GM12878 (cell line): ENCODE results near the gene BCAR3. TPM values are rescaled to one million over a fixed set of nuclear protein-coding genes. Genes with fewer than 3 reads are reported as not detected.

Source experiments
- ATAC-seq: fragments of 200-7000 bp; cut with Tn5 transposase; 3 replicates; pipeline ENCODE4 v1.9.1; 2020; ENCODE audit warnings: mild to moderate bottlenecking, moderate library complexity
- BruUV-seq: library from RNA; stranded (reverse); fragments of 400-500 nt; replicated peaks from 2 replicates; lab custom pipeline; 2021; lab: Mats Ljungman, UMichigan
- CTCF ChIA-PET: fragments of 300-600 bp; sonication (Branson Sonifier 250); formaldehyde crosslinking; extraction: SDS; loops from one replicate; lab custom pipeline; 2021; ENCODE audit warnings: inconsistent platforms; lab: Yijun Ruan, JAX
- POLR2A ChIA-PET: fragments of 350-600 bp; formaldehyde crosslinking; extraction: SDS; loops from one replicate; lab custom pipeline; 2021; ENCODE audit warnings: inconsistent platforms; lab: Charles Lee
- RAD21 ChIA-PET: fragments of 300-600 bp; sonication (Branson Sonifier 250); formaldehyde crosslinking; loops from one replicate; lab custom pipeline; 2023; ENCODE audit warnings: antibody characterized with exemption; ENCODE audit not compliant: unreplicated experiment; lab: Charles Lee
- SMC1A ChIA-PET: fragments of 300-600 bp; sonication (Branson Sonifier 250); formaldehyde crosslinking; loops from one replicate; lab custom pipeline; 2023; ENCODE audit not compliant: unreplicated experiment, uncharacterized antibody; lab: Charles Lee
- DNase-seq: peaks from one replicate; pipeline ENCODE4 v3.0.0-alpha.2; 2011; ENCODE audit warnings: low read depth, low spot score
- FAIRE-seq: peaks from 3 replicates; lab custom pipeline; 2011; peaks lifted over from hg19 to GRCh38; lab: Jason Lieb, UNC
- H2AFZ ChIP-seq: 2 replicates; pipeline ENCODE4 v1.6.0; 2011; ENCODE audit warnings: low read depth, low read length, control low read depth; ENCODE audit not compliant: control insufficient read depth
- H3K27ac ChIP-seq: 2 replicates; pipeline ENCODE4 v1.5.1; 2011; ENCODE audit warnings: control low read depth; ENCODE audit not compliant: control insufficient read depth, insufficient read depth
- H3K27me3 ChIP-seq, 2 experiments: replicated peaks in 1 of 2; 2 replicates each; pipeline versions ENCODE4 v1.6.0 to v1.6.1; 2011; ENCODE audit warnings: low read length in 1 of 2; ENCODE audit not compliant: control insufficient read depth in 2 of 2, insufficient read depth in 2 of 2
- H3K36me3 ChIP-seq, 2 experiments: 2 replicates each; pipeline ENCODE4 v1.5.1; 2011; ENCODE audit warnings: low read length in 1 of 2; ENCODE audit not compliant: control insufficient read depth in 2 of 2, insufficient read depth in 2 of 2
- H3K4me1 ChIP-seq: 2 replicates; pipeline ENCODE4 v1.6.1; 2011; ENCODE audit warnings: mild to moderate bottlenecking, low read length, moderate library complexity, mixed read lengths; ENCODE audit not compliant: control insufficient read depth, insufficient read depth
- H3K4me2 ChIP-seq: 2 replicates; pipeline ENCODE4 v1.6.0; 2011; ENCODE audit warnings: control low read depth; ENCODE audit not compliant: control insufficient read depth, insufficient read depth
- H3K4me3 ChIP-seq: fragments of 200-600 bp; sonication (generic); 2 replicates; pipeline ENCODE4 v1.5.1; 2016
- H3K79me2 ChIP-seq: 2 replicates; pipeline ENCODE4 v1.6.0; 2011; ENCODE audit warnings: low read length; ENCODE audit not compliant: control insufficient read depth, insufficient read depth
- H3K9ac ChIP-seq: 2 replicates; pipeline ENCODE4 v1.8.0; 2011; ENCODE audit warnings: low read length, control low read depth, mixed read lengths; ENCODE audit not compliant: control insufficient read depth, insufficient read depth
- H3K9me3 ChIP-seq: replicated peaks from 3 replicates; pipeline ENCODE4 v1.5.1; 2011; ENCODE audit warnings: mild to moderate bottlenecking, low read length; ENCODE audit not compliant: control insufficient read depth, insufficient read depth
- H4K20me1 ChIP-seq: 2 replicates; pipeline ENCODE4 v1.6.0; 2011; ENCODE audit not compliant: control insufficient read depth, insufficient read depth
- BCL3 ChIP-seq: IDR thresholded peaks from 2 replicates; pipeline ENCODE4 v1.6.1; 2011; ENCODE audit warnings: borderline replicate concordance, low read depth, mild to moderate bottlenecking, moderate library complexity, low read length; ENCODE audit not compliant: insufficient read depth, poor library complexity, severe bottlenecking
- CBX3 ChIP-seq: fragments of 200-600 bp; sonication (generic); IDR thresholded peaks from 2 replicates; pipeline ENCODE4 v1.6.1; 2016; ENCODE audit warnings: low read depth, borderline replicate concordance
- CHD1 ChIP-seq: IDR thresholded peaks from 2 replicates; pipeline ENCODE4 v1.6.1; 2012; ENCODE audit warnings: low read depth, low read length, improper control_type of control experiment
- POLR2AphosphoS5 ChIP-seq: IDR thresholded peaks from 2 replicates; pipeline ENCODE4 v1.6.1; 2011; ENCODE audit warnings: mild to moderate bottlenecking, low read length, inconsistent platforms
- RBBP5 ChIP-seq: fragments of 200-600 bp; sonication (generic); conservative IDR thresholded peaks from 2 replicates; pipeline ENCODE4 v1.6.1; 2016
- SMAD1 ChIP-seq: fragments of 450-650 bp; IDR thresholded peaks from 2 replicates; pipeline ENCODE4 v1.6.1; 2018; ENCODE audit warnings: mild to moderate bottlenecking, low read depth; ENCODE audit not compliant: partially characterized antibody
- SRF ChIP-seq, 2 experiments: IDR thresholded peaks; 2 replicates each; pipeline ENCODE4 v1.6.1; 2011; ENCODE audit warnings: low read depth in 2 of 2, low read length in 2 of 2, mild to moderate bottlenecking in 1 of 2, moderate library complexity in 1 of 2
- STAT1 ChIP-seq: fragments of 450-650 bp; conservative IDR thresholded peaks from 2 replicates; pipeline ENCODE4 v1.6.1; 2014; ENCODE audit warnings: antibody characterized with exemption, mild to moderate bottlenecking
- SUZ12 ChIP-seq: fragments of 200-600 bp; sonication (generic); IDR thresholded peaks from one replicate; pipeline ENCODE4 v1.6.1; 2018; ENCODE audit warnings: antibody characterized with exemption, mild to moderate bottlenecking; ENCODE audit not compliant: unreplicated experiment
- TARDBP ChIP-seq: IDR thresholded peaks from 2 replicates; pipeline ENCODE4 v1.6.1; 2016; ENCODE audit warnings: borderline replicate concordance
- TBL1XR1 ChIP-seq: IDR thresholded peaks from 2 replicates; pipeline ENCODE4 v1.6.1; 2012; ENCODE audit warnings: low read depth, low read length, improper control_type of control experiment
- WGBS: methylation state at CpG from one replicate; pipeline ENCODE4 v1.1.6; 2016; ENCODE audit warnings: low lambda C conversion rate; ENCODE audit not compliant: insufficient replicate concordance, insufficient coverage; ENCODE audit errors: missing lambda C conversion rate; 5-methylcytosine and 5-hydroxymethylcytosine counted together
- in situ Hi-C: fragments of 300-500 bp; cut with MboI; formaldehyde crosslinking; loops from 9 replicates; pipeline ENCODE4 v1.14.3; 2018; ENCODE audit warnings: mixed read lengths
- intact Hi-C: fragments of 100-400 bp; cut with micrococcal nuclease; formaldehyde crosslinking; loops from one replicate; pipeline ENCODE4 v1.14.2; 2022; ENCODE audit not compliant: unreplicated experiment
- polyA plus RNA-seq, 11 experiments: library from polyadenylated mRNA; depleted of rRNA in 4 of 11; unstranded in 6 of 11; stranded (reverse) in 5 of 11; fragments of >200 nt; fragmentation: Nextera tagmentation in 4 of 11; fragmentation: Illumina TruSeq in 1 of 11; extraction: Ambion mirVana in 4 of 11; extraction: Trizol in 1 of 11; gene quantifications; 1 replicate in 1 of 11; 2 replicates in 10 of 11; pipeline versions ENCODE4 v1.2.1 to v1.2.3, GENCODE V29; 2011 to 2016; ENCODE audit warnings: inconsistent platforms in 2 of 11, missing spikeins in 2 of 11, low read depth in 1 of 11
- total RNA-seq, 4 experiments: library from RNA; depleted of rRNA in 3 of 4; stranded (reverse); fragments of >200 nt in 3 of 4; fragmentation: Illumina TruSeq in 1 of 4; extraction: Trizol in 1 of 4; gene quantifications; 2 replicates each; pipeline versions ENCODE4 v1.2.1 to v1.2.3, GENCODE V29; 2013 to 2021

Gene BCAR3
- total and polyA plus RNA-seq, 10 of the 15 experiments (the other 5 are each of a cell fraction or from before 2014, with no cell fraction given), result 1.3 to 6.6 (median 1.8) TPM

DNA sequence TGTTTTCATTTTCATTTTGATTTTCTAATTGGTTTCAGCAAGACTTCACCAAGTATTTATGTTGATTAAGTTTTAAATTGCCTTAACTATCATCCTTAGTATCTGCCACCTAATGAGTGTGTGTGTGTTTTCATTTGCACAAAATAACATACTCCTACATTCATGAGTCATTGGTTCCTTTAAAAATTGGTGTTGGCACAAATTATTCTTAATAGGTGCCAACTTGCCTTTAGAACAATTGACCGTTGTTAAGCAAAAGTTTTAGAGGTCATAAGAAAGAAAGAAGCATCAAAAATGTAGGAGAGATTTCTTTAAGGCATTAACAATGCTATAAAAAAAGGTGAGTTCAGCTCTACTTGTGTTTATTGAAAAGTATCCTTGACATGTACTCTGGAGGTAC, 156.2 kb downstream of the BCAR3 start:
- Histone ChIP-seq H3K4me1 (no peaks in the 10 kb centered on the region), H3K4me3 (no peak overlapping the region), H3K79me2 (no peaks in the 10 kb centered on the region), H3K9ac (no peak overlapping the region), H4K20me1 (no peaks in the 10 kb centered on the region), H3K36me3 (no peaks in the 10 kb centered on the region), H3K4me2 (no peak overlapping the region), H3K27me3 (no peaks in the 10 kb centered on the region), H3K27ac (no peak overlapping the region), H3K9me3 (no peaks in the 10 kb centered on the region), H2AFZ (no peak overlapping the region)
- FAIRE-seq (no peak), ATAC-seq (no peak), DNase-seq (no peak)
- 0% methylated on average over 1 of the region's 1 CpG for WGBS
- BruUV-seq, result no TSS peak
- ChIA-PET SMC1A (interaction anchor here (0.6 kb wide), 1 partner anchor 791 kb away, joined by 3 read pairs; no protein-coding TSS in a partner anchor), POLR2A (no interaction called here), RAD21 (interaction anchor here (0.6 kb wide), 1 partner anchor 234 kb away, joined by 3 read pairs; no protein-coding TSS in a partner anchor), CTCF (no interaction called here)
- in situ Hi-C loops (no loop called here), intact Hi-C loops (no loop called here)
- TF ChIP-seq CBX3, result no peak
- TF ChIP-seq SUZ12, result no peak
- TF ChIP-seq SRF (IDR thresholded peaks at IDR 0.05; ENCODE audit: low read depth in 2 of 2, low read length in 2 of 2), result no peak
- TF ChIP-seq CHD1, result no peak
- no peak for TF ChIP-seq STAT1
- TF ChIP-seq BCL3, result no peak
- TF ChIP-seq RBBP5, result no peak
- no peak for TF ChIP-seq SMAD1
- TF ChIP-seq TARDBP, result no peak
- no peak for TF ChIP-seq TBL1XR1
- TF ChIP-seq POLR2AphosphoS5, result no peak
